ENCODE data around the gene NKPD1. TPM values are rescaled to one million over a fixed set of nuclear protein-coding genes. Genes with fewer than 3 reads are reported as not detected.

NKPD1 gene
- total and polyA plus RNA-seq, 3 donors from 2014 or later: 1.0 to 4.2 (median 1.3) TPM

GRCh38 chr19:45158503-45159209 lies 2.1 kb downstream of the NKPD1 start:
- Histone ChIP-seq H3K4me1 (peaks cover 6% of the 10 kb centered on the region), H3K4me3 (no peak overlapping the region), H3K27me3 (no peaks in the 10 kb centered on the region), H3K27ac (no peak overlapping the region), H3K9me3 (no peaks in the 10 kb centered on the region), H3K36me3 (ENCODE audit: low read depth, missing control alignments) (no peaks in the 10 kb centered on the region)
- 78 to 86% methylated on average over 9 to 27 of the region's 27 CpGs for WGBS, 2 donors
- TF ChIP-seq POLR2A (IDR thresholded peaks at IDR 0.05) (no peak), CTCF (IDR thresholded peaks at IDR 0.05) (no peak)
- intact Hi-C loops (cut with DNase I; ENCODE audit: low total_unique reads): no loop called here
- no peak for DNase-seq

- peaks cover 16% of the 10 kb centered on the region for H3K4me1 ChIP-seq
- H3K27me3 ChIP-seq: no peaks in the 10 kb centered on the region
- H3K36me3 ChIP-seq (ENCODE audit: low read depth, missing control alignments): no peaks in the 10 kb centered on the region
- DNase-seq: no peak
- no peak overlapping the region for H3K27ac ChIP-seq
- no peak overlapping the region for H3K4me3 ChIP-seq
- TF ChIP-seq CTCF (IDR thresholded peaks at IDR 0.05) (no peak), POLR2A (IDR thresholded peaks at IDR 0.05) (no peak)
- intact Hi-C loops (cut with DNase I; ENCODE audit: low total_unique reads): no loop called here
- 84 to 85% methylated on average over 11 of the region's 11 CpGs for WGBS, 2 donors
- no peaks in the 10 kb centered on the region for H3K9me3 ChIP-seq
Measured at GRCh38 chr19:45156751-45157150, 4.0 kb downstream of the NKPD1 start.

- peaks cover 16% of the 10 kb centered on the region for H3K4me1 ChIP-seq
- 81% methylated on average over 11 of the region's 11 CpGs; no CpG with 5 or more reads in 1 of the 2 donors for WGBS, 2 donors
Measured at GRCh38 chr19:45156011-45156630, 4.7 kb downstream of the NKPD1 start.

GRCh38 chr19:45154064-45154827 lies 6.5 kb downstream of the NKPD1 start:
- peaks cover 16% of the 10 kb centered on the region for H3K4me1 ChIP-seq
- peak overlapping the region in 1 of 2 donors; percentile 50 for H3K27ac ChIP-seq
- peak overlapping the region in 1 of 2 donors; percentile 42 for H3K4me3 ChIP-seq
- WGBS, 2 donors: 20 to 33% methylated on average over 8 to 19 of the region's 19 CpGs
- H3K27me3 ChIP-seq: no peaks in the 10 kb centered on the region
- no peak for TF ChIP-seq POLR2A (IDR thresholded peaks at IDR 0.05)
- TF ChIP-seq CTCF (IDR thresholded peaks at IDR 0.05): peak in 1 of 3 experiments; percentile 15
- H3K9me3 ChIP-seq: no peaks in the 10 kb centered on the region
- H3K36me3 ChIP-seq (ENCODE audit: low read depth, missing control alignments): no peaks in the 10 kb centered on the region
- intact Hi-C loops (cut with DNase I; ENCODE audit: low total_unique reads): no loop called here
- peak; percentile 62 for DNase-seq

More at GRCh38 chr19:45156011-45156630, 4.7 kb downstream of the NKPD1 start:
- Histone ChIP-seq H3K27me3 (no peaks in the 10 kb centered on the region), H3K36me3 (ENCODE audit: low read depth, missing control alignments) (no peaks in the 10 kb centered on the region), H3K4me3 (no peak overlapping the region), H3K9me3 (no peaks in the 10 kb centered on the region), H3K27ac (no peak overlapping the region)
- no peak for DNase-seq
- intact Hi-C loops (cut with DNase I; ENCODE audit: low total_unique reads): no loop called here
- no peak for TF ChIP-seq POLR2A (IDR thresholded peaks at IDR 0.05)
- no peak for TF ChIP-seq CTCF (IDR thresholded peaks at IDR 0.05)
